Uterus (tissue), 4 donors: ENCODE data around the gene EIF4EBP2. TPM values are rescaled to one million over a fixed set of nuclear protein-coding genes. Genes with fewer than 3 reads are reported as not detected.

Experiments
- DNase-seq, 2 donors: peaks; one replicate each; pipeline ENCODE4 v3.0.0-alpha.2; 2019 to 2020
- H3K27ac ChIP-seq, 2 donors: fragments of 200-600 bp; sonication (generic); 1 replicate in 1 of 2; 2 replicates in 1 of 2; pipeline ENCODE4 v1.5.1; 2016 to 2018
- H3K27me3 ChIP-seq, 2 donors: fragments of 200-600 bp; sonication (generic); one replicate each; pipeline ENCODE4 v1.5.1; 2018 to 2019; ENCODE audit warnings: control low read depth in 1 of 2
- H3K36me3 ChIP-seq, 2 donors: fragments of 200-600 bp; sonication (generic); one replicate each; pipeline ENCODE4 v1.5.1; 2019; ENCODE audit warnings: control low read depth in 1 of 2
- H3K4me1 ChIP-seq, 2 donors: fragments of 200-600 bp; sonication (generic); one replicate each; pipeline ENCODE4 v1.5.1; 2018 to 2019; ENCODE audit warnings: control low read depth in 1 of 2
- H3K4me3 ChIP-seq, 2 donors: fragments of 200-600 bp; sonication (generic); 1 replicate in 1 of 2; 2 replicates in 1 of 2; pipeline ENCODE4 v1.5.1; 2018 to 2019; ENCODE audit warnings: mild to moderate bottlenecking in 1 of 2
- H3K9me3 ChIP-seq, 2 donors: fragments of 200-600 bp; sonication (generic); one replicate each; pipeline ENCODE4 v1.5.1; 2019; ENCODE audit warnings: control low read depth in 1 of 2
- CTCF ChIP-seq, 4 experiments: fragments of 200-600 bp in 2 of 4; fragments of 450-650 bp in 2 of 4; sonication (generic) in 2 of 4; IDR thresholded peaks; one replicate each; pipeline ENCODE4 v1.5.1; 2016 to 2019; ENCODE audit warnings: antibody characterized with exemption in 4 of 4, mild to moderate bottlenecking in 2 of 4, moderate library complexity in 1 of 4
- POLR2A ChIP-seq, 2 donors: fragments of 450-650 bp; IDR thresholded peaks; one replicate each; pipeline ENCODE4 v1.6.1; 2016; ENCODE audit warnings: antibody characterized with exemption in 2 of 2, mild to moderate bottlenecking in 1 of 2, moderate library complexity in 1 of 2
- intact Hi-C: fragments of 100-400 bp; cut with DNase I; formaldehyde crosslinking; loops from one replicate; pipeline ENCODE4 v1.15.1; 2023; ENCODE audit warnings: low total_unique reads
- total RNA-seq, 4 donors: library from RNA; depleted of rRNA in 3 of 4; stranded (reverse); fragments of >200 nt in 3 of 4; gene quantifications; one replicate each; pipeline versions ENCODE4 v1.1.0 to v1.2.4, GENCODE V29; 2014 to 2023
- donor health status: DM: yes; HTN: yes; CAD: no.

EIF4EBP2 gene
- total RNA-seq, 4 donors from 2014 or later = 26.9 to 70.3 (median 46.3) TPM

DNA sequence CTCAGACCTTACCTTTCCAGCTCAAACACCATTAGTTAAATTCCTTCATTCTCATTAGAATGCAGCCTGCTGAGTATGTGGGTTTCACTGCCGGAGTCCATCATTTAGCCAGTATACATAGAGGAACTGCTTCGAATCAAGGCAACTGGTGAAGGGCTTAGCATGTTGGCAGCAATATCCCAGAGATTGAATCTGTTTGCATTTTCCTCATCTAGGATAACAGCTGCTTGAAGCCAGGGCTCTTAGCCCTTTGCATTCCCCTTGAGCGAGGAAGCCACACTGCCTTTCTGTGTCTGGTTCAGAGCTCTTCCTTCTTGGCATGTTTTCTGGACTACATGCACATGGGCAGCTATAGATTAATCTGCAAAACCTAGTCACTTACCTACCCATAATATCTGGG is 22.9 kb downstream of the EIF4EBP2 start:
- Histone ChIP-seq H3K27me3 (no peaks in the 10 kb centered on the region), H3K9me3 (no peaks in the 10 kb centered on the region), H3K27ac (no peak overlapping the region), H3K36me3 (no peaks in the 10 kb centered on the region), H3K4me1 (peaks cover 0 to 7% of the 10 kb centered on the region in 2 donors), H3K4me3 (no peak overlapping the region)
- intact Hi-C loops = no loop called here
- TF ChIP-seq CTCF (IDR thresholded peaks at IDR 0.05) = no peak
- TF ChIP-seq POLR2A (IDR thresholded peaks at IDR 0.05) = no peak
- DNase-seq = no peak

- Histone ChIP-seq H3K36me3 (no peaks in the 10 kb centered on the region), H3K4me3 (no peak overlapping the region)
These were observed 26.8 kb downstream of the EIF4EBP2 start for GRCh38 chr10:70430493-70431445.

GRCh38 chr10:70432101-70432500 is 28.2 kb downstream of the EIF4EBP2 start:
- DNase-seq = no peak
- H3K9me3 ChIP-seq = no peaks in the 10 kb centered on the region

More at GRCh38 chr10:70430493-70431445, 26.8 kb downstream of the EIF4EBP2 start:
- Histone ChIP-seq H3K27ac (peak overlapping the region; percentile 77 to 78), H3K9me3 (no peaks in the 10 kb centered on the region), H3K4me1 (peaks cover 0 to 7% of the 10 kb centered on the region in 2 donors), H3K27me3 (no peaks in the 10 kb centered on the region)
- TF ChIP-seq CTCF (IDR thresholded peaks at IDR 0.05) = peak; percentile 18 to 69 (median 40)
- no peak for TF ChIP-seq POLR2A (IDR thresholded peaks at IDR 0.05)
- intact Hi-C loops = no loop called here
- DNase-seq = peak; percentile 75 to 84

DNA sequence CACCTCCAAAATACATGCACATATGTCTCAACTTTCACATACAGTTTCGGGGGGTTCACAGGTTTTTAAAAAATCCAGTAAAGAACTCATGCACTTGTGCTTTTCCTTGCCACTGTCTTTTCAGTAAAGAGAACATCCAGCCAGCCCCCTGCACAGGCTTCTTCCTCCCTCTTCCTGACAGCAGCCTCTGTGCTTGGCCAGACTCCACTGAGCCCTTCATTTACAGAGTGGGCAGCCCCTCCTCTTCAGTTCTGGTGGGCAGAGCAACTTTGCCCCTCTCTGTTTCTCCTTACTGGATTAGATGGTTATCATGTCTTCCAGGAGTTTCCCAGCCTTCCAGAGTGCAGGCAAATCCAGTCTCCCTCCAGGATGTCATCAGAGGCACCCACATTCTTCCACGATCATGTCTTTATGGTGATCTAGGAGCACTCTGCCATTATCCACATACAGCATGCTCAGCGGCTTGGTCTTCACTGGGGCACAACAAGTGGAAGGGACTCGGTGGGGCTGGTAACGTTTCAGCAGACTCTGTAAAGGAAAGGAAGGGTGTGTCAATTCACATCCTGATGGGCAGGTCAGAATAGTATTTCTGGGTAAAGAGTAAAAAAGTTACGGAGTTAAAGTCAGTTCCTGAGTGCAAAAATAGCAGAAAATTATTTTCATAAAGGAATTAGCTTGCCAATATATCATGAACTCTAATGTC is 28.8 kb downstream of the EIF4EBP2 start:
- TF ChIP-seq CTCF (IDR thresholded peaks at IDR 0.05) = no peak
- TF ChIP-seq POLR2A (IDR thresholded peaks at IDR 0.05) = no peak
- Histone ChIP-seq H3K4me1 (peaks cover 0 to 7% of the 10 kb centered on the region in 2 donors), H3K27ac (peak overlapping the region in 1 of 2 donors; percentile 2), H3K36me3 (no peaks in the 10 kb centered on the region), H3K9me3 (no peaks in the 10 kb centered on the region), H3K27me3 (no peaks in the 10 kb centered on the region), H3K4me3 (no peak overlapping the region)
- DNase-seq = no peak
- intact Hi-C loops = no loop called here

More at GRCh38 chr10:70432101-70432500, 28.2 kb downstream of the EIF4EBP2 start:
- H3K36me3 ChIP-seq = no peaks in the 10 kb centered on the region
- peaks cover 0 to 7% of the 10 kb centered on the region in 2 donors for H3K4me1 ChIP-seq
- H3K27me3 ChIP-seq = no peaks in the 10 kb centered on the region
- peak overlapping the region; percentile 77 to 78 for H3K27ac ChIP-seq
- intact Hi-C loops = no loop called here
- no peak for TF ChIP-seq POLR2A (IDR thresholded peaks at IDR 0.05)
- no peak for TF ChIP-seq CTCF (IDR thresholded peaks at IDR 0.05)
- H3K4me3 ChIP-seq = no peak overlapping the region
